ENCODE data around the gene ACADL. TPM values are rescaled to one million over a fixed set of nuclear protein-coding genes. Genes with fewer than 3 reads are reported as not detected.
A peak's percentile ranks its signal among the peaks of the same experiment; 100 is the strongest.
"Not testable (repeated sequence)": the region's sequence is repeated elsewhere in the genome, so short reads cannot be mapped to it uniquely, and the experiment has no call there.

Gene ACADL
- total RNA-seq, 1 donor from 2014 or later, result 45.4 TPM

GRCh38 chr2:210177769-210178168 is 47.5 kb downstream of the ACADL start:
- H3K36me3 ChIP-seq, result no peaks in the 10 kb centered on the region
- no peaks in the 10 kb centered on the region for H3K4me1 ChIP-seq
- TF ChIP-seq CTCF (IDR thresholded peaks at IDR 0.05), result no peak
- no peaks in the 10 kb centered on the region for H3K27me3 ChIP-seq (ENCODE audit: low read depth)
- no peak for ATAC-seq
- no peaks in the 10 kb centered on the region for H3K9me3 ChIP-seq
- DNase-seq, result no peak
- no peak overlapping the region for H3K27ac ChIP-seq
- intact Hi-C loops (cut with DNase I), result no loop called here
- H3K4me3 ChIP-seq, result no peak overlapping the region

DNA sequence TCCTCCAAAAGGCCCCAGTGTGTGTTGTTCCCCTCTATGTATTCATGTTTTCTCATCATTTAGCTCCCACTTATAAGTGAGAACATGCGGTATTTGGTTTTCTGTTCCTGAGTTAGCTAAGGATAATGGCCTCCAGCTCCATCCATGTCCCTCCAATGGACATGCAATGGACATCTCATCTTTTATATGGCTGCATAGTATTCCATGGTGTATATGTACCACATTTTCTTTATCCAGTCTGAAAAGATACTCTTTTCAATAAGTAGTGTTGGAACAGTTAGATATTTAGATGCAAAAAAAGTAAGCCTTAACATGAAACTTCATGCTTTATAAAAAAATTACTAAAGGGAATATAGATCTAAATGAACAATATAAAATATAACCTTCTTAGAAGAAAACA is 48.1 kb downstream of the ACADL start:
- H3K4me3 ChIP-seq; H3K27me3 ChIP-seq (ENCODE audit: low read depth); H3K9me3 ChIP-seq; intact Hi-C loops (cut with DNase I); H3K27ac ChIP-seq; DNase-seq; ATAC-seq; H3K4me1 ChIP-seq; H3K36me3 ChIP-seq: not testable (repeated sequence)

GRCh38 chr2:210174086-210174485 is 51.2 kb downstream of the ACADL start:
- intact Hi-C loops (cut with DNase I), result no loop called here
- Histone ChIP-seq H3K4me1 (peaks cover 12% of the 10 kb centered on the region), H3K27me3 (ENCODE audit: low read depth) (no peaks in the 10 kb centered on the region), H3K27ac (no peak overlapping the region), H3K9me3 (no peaks in the 10 kb centered on the region), H3K4me3 (no peak overlapping the region), H3K36me3 (no peaks in the 10 kb centered on the region)
- no peak for ATAC-seq
- no peak for TF ChIP-seq CTCF (IDR thresholded peaks at IDR 0.05)
- DNase-seq, result no peak

- ATAC-seq, result no peak
- Histone ChIP-seq H3K9me3 (no peaks in the 10 kb centered on the region), H3K27ac (peak overlapping the region; percentile 98), H3K4me3 (peak overlapping the region; percentile 82), H3K36me3 (no peaks in the 10 kb centered on the region), H3K4me1 (peaks cover 31% of the 10 kb centered on the region), H3K27me3 (ENCODE audit: low read depth) (no peaks in the 10 kb centered on the region)
- TF ChIP-seq CTCF (IDR thresholded peaks at IDR 0.05), result no peak
- no peak for DNase-seq
- intact Hi-C loops (cut with DNase I), result no loop called here
These were observed 53.0 kb downstream of the ACADL start for GRCh38 chr2:210172219-210172575.

- peak within 1 kb of the TSS; percentile 82 for H3K4me3 ChIP-seq
These were observed 53.7 kb downstream of the ACADL start, which contains the start of gene KANSL1L for GRCh38 chr2:210171309-210172218. Gene KANSL1L (minus strand): TSS chr2:210171409. CDS start chr2:210154582, 16,827 bp downstream.

More at GRCh38 chr2:210171309-210172218, 53.7 kb downstream of the ACADL start, which contains the start of gene KANSL1L:
- H3K9me3 ChIP-seq, result no peaks in the 10 kb centered on the region
- no peaks in the 10 kb centered on the region for H3K27me3 ChIP-seq (ENCODE audit: low read depth)
- no peak for TF ChIP-seq CTCF (IDR thresholded peaks at IDR 0.05)
- intact Hi-C loops (cut with DNase I), result no loop called here
- DNase-seq, result peak; percentile 99
- ATAC-seq, result peak; percentile 93 to 98
- H3K4me1 ChIP-seq, result peaks cover 37% of the 10 kb centered on the region
- H3K27ac ChIP-seq, result peak within 1 kb of the TSS; percentile 98
- no peaks in the 10 kb centered on the region for H3K36me3 ChIP-seq
